Ovary (tissue), 9 donors: ENCODE data around the gene TBCEL. TPM values are rescaled to one million over a fixed set of nuclear protein-coding genes. Genes with fewer than 3 reads are reported as not detected.

Experiments
- DNase-seq, 5 donors: peaks; one replicate each; pipeline ENCODE4 v3.0.0-alpha.2; 2019 to 2020
- H3K27ac ChIP-seq, 2 donors: fragments of 200-600 bp; one replicate each; pipeline versions ENCODE4 v1.5.1 to v1.8.0; 2019 to 2022
- H3K27me3 ChIP-seq: fragments of 200-600 bp; one replicate; pipeline ENCODE4 v1.8.0; 2022
- H3K36me3 ChIP-seq: fragments of 200-600 bp; sonication (generic); one replicate; pipeline ENCODE4 v1.5.1; 2019
- H3K4me1 ChIP-seq: one replicate; pipeline ENCODE4 v1.8.1; 2013; ENCODE audit warnings: mild to moderate bottlenecking, moderate library complexity; ENCODE audit not compliant: insufficient read depth
- H3K4me3 ChIP-seq: fragments of 200-600 bp; sonication (generic); one replicate; pipeline ENCODE4 v1.5.1; 2017
- H3K9me3 ChIP-seq, 2 donors: fragments of 200-600 bp in 1 of 2; sonication (generic) in 1 of 2; one replicate each; pipeline versions ENCODE4 v1.5.1 to v1.8.1; 2013 to 2019; ENCODE audit warnings: mild to moderate bottlenecking in 1 of 2, moderate library complexity in 1 of 2
- CTCF ChIP-seq, 3 donors: fragments of 450-650 bp in 2 of 3; fragments of 200-600 bp in 1 of 3; IDR thresholded peaks; one replicate each; pipeline versions ENCODE4 v1.5.1 to v1.8.0; 2016 to 2022; ENCODE audit warnings: antibody characterized with exemption in 3 of 3, mild to moderate bottlenecking in 1 of 3
- EP300 ChIP-seq: sonication (generic); formaldehyde crosslinking; IDR thresholded peaks from one replicate; pipeline ENCODE4 v1.6.1; 2017; ENCODE audit warnings: antibody characterized with exemption
- POLR2A ChIP-seq: fragments of 450-650 bp; IDR thresholded peaks from one replicate; pipeline ENCODE4 v1.6.1; 2017; ENCODE audit warnings: antibody characterized with exemption, mild to moderate bottlenecking, moderate library complexity
- WGBS, 3 donors: extraction: QIAGEN DNeasy Blood & Tissue Kit in 1 of 3; methylation state at CpG; one replicate each; pipeline versions ENCODE4 v1.1.5 to v1.1.7; 2013 to 2017; 5-methylcytosine and 5-hydroxymethylcytosine counted together
- intact Hi-C, 4 donors: fragments of 100-400 bp; cut with DNase I; formaldehyde crosslinking; loops; one replicate each; pipeline versions ENCODE4 v1.11.0 to v1.15.1; 2022 to 2023
- polyA plus RNA-seq, 2 donors: library from polyadenylated mRNA; stranded (reverse); fragments of 200-250 nt in 1 of 2; fragments of 350-450 nt in 1 of 2; fragmentation: Illumina TruSeq in 1 of 2; extraction: RNeasy Lipid Tissue Mini Kit (QIAGEN cat#74804) in 1 of 2; gene quantifications; one replicate each; pipeline ENCODE4 v1.2.3, GENCODE V29; 2013 to 2014
- total RNA-seq, 7 donors: library from RNA; depleted of rRNA in 2 of 7; stranded (reverse); fragments of >200 nt in 2 of 7; fragmentation: NEBNext Ultra II Directional in 3 of 7; extraction: Animal tissue kit (Norgen Biotek cat#: 25700) in 3 of 7; gene quantifications; one replicate each; pipeline versions ENCODE4 v1.1.0 to v1.2.4, GENCODE V29; 2016 to 2023
- donor health status: DM: no; HTN: no; CAD: no; lungs with moderate emphysema.
- donor health status: DM: no; HTN: no; CAD: no.
- donor health status: Bipolar disorder and iron deficiency.
- donor health status: DM: yes; HTN: yes; CAD: no.
- donor health status: DM: no; HTN: no; CAD: no.
- donor health status: DM: yes; HTN: yes; CAD: no.

The TBCEL gene
- total and polyA plus RNA-seq, 9 donors: 9.1 to 79.3 (median 45.8) TPM

- Histone ChIP-seq H3K4me3 (no peak overlapping the region), H3K36me3 (no peaks in the 10 kb centered on the region), H3K27ac (no peak overlapping the region), H3K4me1 (peaks cover 3% of the 10 kb centered on the region), H3K27me3 (no peaks in the 10 kb centered on the region), H3K9me3 (no peaks in the 10 kb centered on the region)
- no peak for TF ChIP-seq EP300
- TF ChIP-seq POLR2A: no peak
- TF ChIP-seq CTCF (IDR thresholded peaks at IDR 0.05): no peak
- no peak for DNase-seq
- WGBS, 3 donors: 88 to 95% (median 91%) methylated on average over 5 of the region's 5 CpGs
- intact Hi-C loops: no loop called here
Measured at GRCh38 chr11:121090145-121090721, 66.3 kb downstream of the TBCEL start.

GRCh38 chr11:121091492-121092152, 67.7 kb downstream of the TBCEL start:
- Histone ChIP-seq H3K27me3 (no peaks in the 10 kb centered on the region), H3K4me3 (no peak overlapping the region), H3K4me1 (peaks cover 2% of the 10 kb centered on the region), H3K9me3 (no peaks in the 10 kb centered on the region), H3K36me3 (no peaks in the 10 kb centered on the region), H3K27ac (no peak overlapping the region)
- TF ChIP-seq POLR2A: no peak
- no peak for TF ChIP-seq CTCF (IDR thresholded peaks at IDR 0.05)
- no peak for TF ChIP-seq EP300
- 81 to 90% (median 89%) methylated on average over 3 of the region's 3 CpGs for WGBS, 3 donors
- intact Hi-C loops: no loop called here
- no peak for DNase-seq

GRCh38 chr11:121095561-121095960, 71.7 kb downstream of the TBCEL start:
- Histone ChIP-seq H3K9me3 (no peaks in the 10 kb centered on the region), H3K27me3 (no peaks in the 10 kb centered on the region), H3K4me3 (no peak overlapping the region), H3K36me3 (no peaks in the 10 kb centered on the region), H3K27ac (no peak overlapping the region), H3K4me1 (peaks cover 5% of the 10 kb centered on the region)
- no peak for DNase-seq
- TF ChIP-seq EP300 (no peak), CTCF (IDR thresholded peaks at IDR 0.05) (no peak), POLR2A (no peak)
- intact Hi-C loops: no loop called here
- WGBS, 3 donors: 94 to 100% (median 96%) methylated on average over 1 of the region's 1 CpG

GRCh38 chr11:121099364-121099763, 75.5 kb downstream of the TBCEL start:
- Histone ChIP-seq H3K27me3 (no peaks in the 10 kb centered on the region), H3K27ac (no peak overlapping the region), H3K9me3 (no peaks in the 10 kb centered on the region), H3K4me1 (peaks cover 7% of the 10 kb centered on the region), H3K4me3 (no peak overlapping the region), H3K36me3 (no peaks in the 10 kb centered on the region)
- intact Hi-C loops: no loop called here
- no peak for TF ChIP-seq POLR2A
- TF ChIP-seq EP300: no peak
- no peak for TF ChIP-seq CTCF (IDR thresholded peaks at IDR 0.05)
- no peak for DNase-seq
- WGBS, 3 donors: 75 to 91% (median 83%) methylated on average over 4 of the region's 4 CpGs
